ENCODE measurements around the gene TRPM5.

- TF ChIP-seq POLR2A (IDR thresholded peaks at IDR 0.05): no peak
- TF ChIP-seq CTCF (IDR thresholded peaks at IDR 0.05): no peak
These were observed 44.7 kb downstream of the TRPM5 start for GRCh38 chr11:2399488-2400068.

Data from uterus (tissue), 2 donors.